ENCODE results near the gene EPHB3. TPM values are rescaled to one million over a fixed set of nuclear protein-coding genes. Genes with fewer than 3 reads are reported as not detected.

Gene EPHB3
- total RNA-seq, 2 experiments from 2014 or later, result 0.19 to 0.22 TPM

DNA sequence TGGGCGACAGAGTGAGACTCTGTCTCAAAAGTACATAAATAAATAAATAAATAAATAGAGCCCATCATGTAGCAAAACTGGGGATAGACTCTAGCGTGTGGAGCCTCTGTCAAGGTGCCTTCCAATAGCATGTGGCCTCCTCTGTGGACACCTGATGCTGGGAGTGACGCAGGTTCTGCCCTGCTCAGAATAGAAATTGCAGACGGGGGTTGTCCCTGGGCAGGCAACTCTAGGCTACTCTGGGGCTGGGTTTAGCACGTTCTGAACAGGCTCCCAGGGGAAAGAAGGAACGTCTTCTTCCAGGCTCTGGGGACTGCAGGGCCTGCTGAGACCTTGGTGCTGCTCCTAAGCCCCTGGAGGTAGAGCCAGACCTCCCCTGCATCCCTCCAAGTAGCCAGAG is 65.3 kb downstream of the EPHB3 start:
- H3K4me1 Mint-ChIP-seq (ENCODE audit: low read depth), result no peaks in the 10 kb centered on the region
- Histone ChIP-seq H3K9me3 (ENCODE audit: control insufficient read depth in 1 of 2, insufficient read depth in 1 of 2, low read length in 2 of 2) (no peaks in the 10 kb centered on the region), H3K27me3 (ENCODE audit: control insufficient read depth in 1 of 2, insufficient read depth in 2 of 2, low read length in 2 of 2) (peaks cover 0 to 3% of the 10 kb centered on the region in 2 experiments), H3K4me3 (ENCODE audit: low read length) (no peak overlapping the region), H3K27ac (ENCODE audit: low read depth in 1 of 2, low read length in 2 of 2) (no peak overlapping the region), H3K36me3 (ENCODE audit: insufficient read depth, low read length) (no peaks in the 10 kb centered on the region), H3K4me1 (ENCODE audit: insufficient read depth, low read length) (no peaks in the 10 kb centered on the region)
- no peaks in the 10 kb centered on the region for H3K36me3 Mint-ChIP-seq (ENCODE audit: low read depth)
- no peak for DNase-seq
- intact Hi-C loops (cut with DNase I, micrococcal nuclease), result no loop called here
- H3K27ac Mint-ChIP-seq, result no peak overlapping the region
- no peak overlapping the region for H3K4me3 Mint-ChIP-seq
- TF ChIP-seq, protein P1, sequence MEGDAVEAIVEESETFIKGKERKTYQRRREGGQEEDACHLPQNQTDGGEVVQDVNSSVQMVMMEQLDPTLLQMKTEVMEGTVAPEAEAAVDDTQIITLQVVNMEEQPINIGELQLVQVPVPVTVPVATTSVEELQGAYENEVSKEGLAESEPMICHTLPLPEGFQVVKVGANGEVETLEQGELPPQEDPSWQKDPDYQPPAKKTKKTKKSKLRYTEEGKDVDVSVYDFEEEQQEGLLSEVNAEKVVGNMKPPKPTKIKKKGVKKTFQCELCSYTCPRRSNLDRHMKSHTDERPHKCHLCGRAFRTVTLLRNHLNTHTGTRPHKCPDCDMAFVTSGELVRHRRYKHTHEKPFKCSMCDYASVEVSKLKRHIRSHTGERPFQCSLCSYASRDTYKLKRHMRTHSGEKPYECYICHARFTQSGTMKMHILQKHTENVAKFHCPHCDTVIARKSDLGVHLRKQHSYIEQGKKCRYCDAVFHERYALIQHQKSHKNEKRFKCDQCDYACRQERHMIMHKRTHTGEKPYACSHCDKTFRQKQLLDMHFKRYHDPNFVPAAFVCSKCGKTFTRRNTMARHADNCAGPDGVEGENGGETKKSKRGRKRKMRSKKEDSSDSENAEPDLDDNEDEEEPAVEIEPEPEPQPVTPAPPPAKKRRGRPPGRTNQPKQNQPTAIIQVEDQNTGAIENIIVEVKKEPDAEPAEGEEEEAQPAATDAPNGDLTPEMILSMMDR (IDR thresholded peaks at IDR 0.05), result no peak
- H3K27me3 Mint-ChIP-seq, result no peaks in the 10 kb centered on the region
- no peak for ATAC-seq (ENCODE audit: poor library complexity)
- POLR2A ChIA-PET, result no interaction called here
- no peaks in the 10 kb centered on the region for H3K9me3 Mint-ChIP-seq
- CTCF ChIA-PET, result no interaction called here

GRCh38 chr3:184629555-184630160 is 68.1 kb downstream of the EPHB3 start:
- peaks cover 0 to 4% of the 10 kb centered on the region in 2 experiments for H3K9me3 ChIP-seq (ENCODE audit: control insufficient read depth in 1 of 2, insufficient read depth in 1 of 2, low read length in 2 of 2)
- ATAC-seq (ENCODE audit: poor library complexity), result no peak
- no peak for DNase-seq
- TF ChIP-seq, protein P1 (IDR thresholded peaks at IDR 0.05), result no peak
- Mint-ChIP-seq H3K4me1 (ENCODE audit: low read depth) (no peaks in the 10 kb centered on the region), H3K36me3 (ENCODE audit: low read depth) (no peaks in the 10 kb centered on the region), H3K27ac (no peak overlapping the region), H3K4me3 (no peak overlapping the region), H3K9me3 (no peaks in the 10 kb centered on the region), H3K27me3 (no peaks in the 10 kb centered on the region)
- POLR2A ChIA-PET, result no interaction called here
- H3K27ac ChIP-seq (ENCODE audit: low read depth in 1 of 2, low read length in 2 of 2), result no peak overlapping the region
- H3K36me3 ChIP-seq (ENCODE audit: insufficient read depth, low read length), result no peaks in the 10 kb centered on the region
- no peak overlapping the region for H3K4me3 ChIP-seq (ENCODE audit: low read length)
- CTCF ChIA-PET, result no interaction called here
- no peaks in the 10 kb centered on the region for H3K4me1 ChIP-seq (ENCODE audit: insufficient read depth, low read length)
- intact Hi-C loops (cut with DNase I, micrococcal nuclease), result no loop called here
- H3K27me3 ChIP-seq (ENCODE audit: control insufficient read depth in 1 of 2, insufficient read depth in 2 of 2, low read length in 2 of 2), result peaks cover 0 to 3% of the 10 kb centered on the region in 2 experiments

DNA sequence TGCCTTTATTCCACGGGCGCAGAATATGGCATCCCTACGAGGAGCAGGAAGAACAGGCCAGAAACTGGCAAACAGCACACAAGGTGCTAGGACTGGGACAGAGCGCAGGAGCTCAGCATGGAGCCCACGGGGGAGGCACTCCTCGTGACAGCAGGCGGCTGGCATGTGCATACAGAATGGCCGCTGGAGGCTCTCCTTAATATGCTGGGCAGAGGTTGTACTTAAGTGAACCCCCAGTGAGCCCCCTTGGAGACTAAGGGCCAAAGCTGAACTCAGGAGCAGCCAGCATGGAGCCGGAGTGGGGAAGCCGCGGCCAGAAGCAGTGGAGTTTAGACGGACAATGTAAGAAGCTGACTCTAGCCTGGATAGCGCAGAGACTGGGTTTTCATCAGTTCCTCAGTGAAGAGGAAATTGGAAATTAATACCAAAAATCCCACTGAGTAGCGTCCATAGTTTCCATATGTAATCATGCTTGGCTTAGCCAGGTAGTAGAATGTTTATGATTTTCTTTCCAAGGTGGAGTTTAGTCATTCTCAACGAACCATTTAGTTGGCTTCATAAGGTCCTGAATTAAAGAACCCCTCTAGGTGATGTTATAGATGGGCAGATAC is 69.4 kb downstream of the EPHB3 start:
- H3K9me3 Mint-ChIP-seq, result no peaks in the 10 kb centered on the region
- H3K27me3 Mint-ChIP-seq, result no peaks in the 10 kb centered on the region
- H3K4me1 Mint-ChIP-seq (ENCODE audit: low read depth), result peaks cover 7% of the 10 kb centered on the region
- ChIA-PET CTCF (no interaction called here), POLR2A (no interaction called here)
- no peak overlapping the region for H3K27ac Mint-ChIP-seq
- no peaks in the 10 kb centered on the region for H3K36me3 Mint-ChIP-seq (ENCODE audit: low read depth)
- no peaks in the 10 kb centered on the region for H3K36me3 ChIP-seq (ENCODE audit: insufficient read depth, low read length)
- no peak for DNase-seq
- no peak overlapping the region for H3K4me3 Mint-ChIP-seq
- TF ChIP-seq, protein P1 (IDR thresholded peaks at IDR 0.05), result no peak
- peaks cover 4% of the 10 kb centered on the region for H3K4me1 ChIP-seq (ENCODE audit: insufficient read depth, low read length)
- intact Hi-C loops (cut with DNase I, micrococcal nuclease), result no loop called here
- H3K9me3 ChIP-seq (ENCODE audit: control insufficient read depth in 1 of 2, insufficient read depth in 1 of 2, low read length in 2 of 2), result peaks cover 0 to 4% of the 10 kb centered on the region in 2 experiments
- ATAC-seq (ENCODE audit: poor library complexity), result no peak
- H3K27me3 ChIP-seq (ENCODE audit: control insufficient read depth in 1 of 2, insufficient read depth in 2 of 2, low read length in 2 of 2), result peaks cover 0 to 3% of the 10 kb centered on the region in 2 experiments
- H3K27ac ChIP-seq (ENCODE audit: low read depth in 1 of 2, low read length in 2 of 2), result no peak overlapping the region
- H3K4me3 ChIP-seq (ENCODE audit: low read length), result no peak overlapping the region
